Inflammatory macrophage (primary cell): ENCODE results near the gene TCEAL1.
"Not testable (repeated sequence)": the region's sequence is repeated elsewhere in the genome, so short reads cannot be mapped to it uniquely, and the experiment has no call there.

ENCODE experiments used
- DNase-seq, 2 donors: peaks; one replicate each; pipeline ENCODE4 v3.0.0-alpha.2; 2020 to 2022
- total RNA-seq, 18 experiments: gene quantifications; one replicate each; lab custom pipeline; 2026; ENCODE audit warnings: mixed read lengths in 6 of 18, inconsistent platforms in 2 of 18; lab: John Stamatoyannopoulos, UW

The TCEAL1 gene
- total RNA-seq, result 2.5 to 12.1 (median 8.1) reads per million in 18 experiments

- DNase-seq, result peak; percentile 4 to 16
These were observed at the start of gene TCEAL1 for GRCh38 chrX:103628386-103629317. Gene TCEAL1 (plus strand): TSS chrX:103628975. CDS start chrX:103629917, 942 bp downstream.

- no peak for DNase-seq
These were observed 44.2 kb upstream of the TCEAL1 start for GRCh38 chrX:103584596-103584995.

- peak; percentile 4 to 24 for DNase-seq
These were observed 43.1 kb upstream of the TCEAL1 start, which contains the start of gene TCEAL4 for GRCh38 chrX:103585411-103586313. Gene TCEAL4 (plus strand): TSS chrX:103585515. CDS start chrX:103586676, 1,161 bp downstream.

- no peak for DNase-seq
These were observed 42.5 kb upstream of the TCEAL1 start for GRCh38 chrX:103586314-103586646.

GRCh38 chrX:103586659-103587058 lies 42.1 kb upstream of the TCEAL1 start:
- no peak for DNase-seq

GRCh38 chrX:103592295-103592694 lies 36.5 kb upstream of the TCEAL1 start:
- not testable (repeated sequence) for DNase-seq

- not testable (repeated sequence) for DNase-seq
These were observed 33.6 kb upstream of the TCEAL1 start for GRCh38 chrX:103595202-103595601.

GRCh38 chrX:103607364-103608305 lies 21.1 kb upstream of the TCEAL1 start, which contains the start of gene TCEAL3:
Gene TCEAL3 (plus strand): TSS chrX:103607963. CDS start chrX:103609065, 1,102 bp downstream.
- peak; percentile 2 to 13 for DNase-seq

GRCh38 chrX:103608306-103608963 lies 20.3 kb upstream of the TCEAL1 start:
- peak; percentile 4 to 22 for DNase-seq

- no peak for DNase-seq
These were observed 18.5 kb upstream of the TCEAL1 start for GRCh38 chrX:103610282-103610681.

- no peak for DNase-seq
These were observed 15.3 kb upstream of the TCEAL1 start for GRCh38 chrX:103613362-103613890.

- no peak for DNase-seq
These were observed 13.8 kb upstream of the TCEAL1 start for GRCh38 chrX:103614999-103615398.

- no peak for DNase-seq
These were observed 12.9 kb upstream of the TCEAL1 start for GRCh38 chrX:103615781-103616371.

- DNase-seq, result no peak
These were observed 12.0 kb upstream of the TCEAL1 start for GRCh38 chrX:103616676-103617186.

- no peak for DNase-seq
These were observed 4.7 kb upstream of the TCEAL1 start for GRCh38 chrX:103624111-103624510.

GRCh38 chrX:103626855-103627254 lies 1.9 kb upstream of the TCEAL1 start:
- peak; percentile 14 to 21 for DNase-seq

GRCh38 chrX:103629318-103630170 lies 769 bp downstream of the TCEAL1 start:
- peak; percentile 5 to 49 for DNase-seq

- no peak for DNase-seq
These were observed 1.4 kb downstream of the TCEAL1 start for GRCh38 chrX:103630171-103630511.

GRCh38 chrX:103631145-103631544 lies 2.4 kb downstream of the TCEAL1 start:
- no peak for DNase-seq
